NCI-H2196 treated with DMSO at 0.1 percent for 48 hours (cell line): ENCODE measurements around the gene BYSL.

ENCODE experiments used
- DNase-seq: peaks from one replicate; lab custom pipeline; 2025; ENCODE audit not compliant: unreplicated experiment; lab: John Stamatoyannopoulos, UW

The BYSL gene

GRCh38 chr6:41920921-41921711, at the start of gene BYSL, which contains the start of gene MED20:
Gene BYSL, plus strand, starts transcription at chr6:41921499. Its CDS starts 64 bp downstream, at chr6:41921563.
Gene MED20, minus strand, starts transcription at chr6:41921139. Its CDS starts 121 bp downstream, at chr6:41921018.
- peak; percentile 82 for DNase-seq

GRCh38 chr6:41871691-41872090, 49.6 kb upstream of the BYSL start:
- DNase-seq = no peak

GRCh38 chr6:41872147-41872546, 49.2 kb upstream of the BYSL start:
- DNase-seq = no peak

GRCh38 chr6:41874741-41875140, 46.6 kb upstream of the BYSL start:
- DNase-seq = no peak

- DNase-seq = no peak
These were observed 44.1 kb upstream of the BYSL start for GRCh38 chr6:41877051-41877680.

GRCh38 chr6:41878246-41878645, 43.1 kb upstream of the BYSL start:
- DNase-seq = no peak

- DNase-seq = no peak
These were observed 42.3 kb upstream of the BYSL start for GRCh38 chr6:41878961-41879405.

- DNase-seq = no peak
These were observed 39.8 kb upstream of the BYSL start for GRCh38 chr6:41881506-41881905.

GRCh38 chr6:41884957-41885356, 36.3 kb upstream of the BYSL start:
- no peak for DNase-seq

GRCh38 chr6:41885930-41886329, 35.4 kb upstream of the BYSL start:
- no peak for DNase-seq

- DNase-seq = no peak
These were observed 34.0 kb upstream of the BYSL start for GRCh38 chr6:41887331-41887751.

- DNase-seq = no peak
These were observed 28.3 kb upstream of the BYSL start for GRCh38 chr6:41892921-41893564.

GRCh38 chr6:41894366-41895299, 26.7 kb upstream of the BYSL start:
- DNase-seq = no peak

- peak; percentile 81 for DNase-seq
These were observed 25.7 kb upstream of the BYSL start, which contains the start of gene USP49 for GRCh38 chr6:41895300-41896233. Gene USP49, minus strand, starts transcription at chr6:41895375. Its CDS starts 88,392 bp downstream, at chr6:41806983.

GRCh38 chr6:41896281-41896680, 25.0 kb upstream of the BYSL start:
- no peak for DNase-seq

- DNase-seq = no peak
These were observed 20.4 kb upstream of the BYSL start for GRCh38 chr6:41900861-41901260.

- DNase-seq = no peak
These were observed 19.3 kb upstream of the BYSL start for GRCh38 chr6:41901882-41902519.

- no peak for DNase-seq
These were observed 11.6 kb upstream of the BYSL start for GRCh38 chr6:41909727-41910126.

- DNase-seq = no peak
These were observed 7.0 kb upstream of the BYSL start for GRCh38 chr6:41914343-41914742.
